B cell (primary cell): ENCODE results near the gene WNT6.

Experiments
- CTCF ChIP-seq: fragments of 200-600 bp; IDR thresholded peaks from one replicate; pipeline ENCODE4 v1.8.0; 2022; ENCODE audit warnings: antibody characterized with exemption, mild to moderate bottlenecking
- EZH2 ChIP-seq: IDR thresholded peaks from 2 replicates; pipeline ENCODE4 v1.6.1; 2012; ENCODE audit warnings: borderline replicate concordance, low read depth, mild to moderate bottlenecking, moderate library complexity, low read length; ENCODE audit not compliant: insufficient read depth, poor library complexity, severe bottlenecking

GRCh38 chr2:218826791-218827190, 32.8 kb upstream of the WNT6 start:
- TF ChIP-seq EZH2 (no peak), CTCF (no peak)
